Cerebellar nuclear complex (tissue), 1 donor: ENCODE measurements around the gene CTIF.

Experiments used
- DNase-seq, 2 experiments: peaks; one replicate each; lab custom pipeline; 2025; lab: John Stamatoyannopoulos, UW

CTIF gene

DNA sequence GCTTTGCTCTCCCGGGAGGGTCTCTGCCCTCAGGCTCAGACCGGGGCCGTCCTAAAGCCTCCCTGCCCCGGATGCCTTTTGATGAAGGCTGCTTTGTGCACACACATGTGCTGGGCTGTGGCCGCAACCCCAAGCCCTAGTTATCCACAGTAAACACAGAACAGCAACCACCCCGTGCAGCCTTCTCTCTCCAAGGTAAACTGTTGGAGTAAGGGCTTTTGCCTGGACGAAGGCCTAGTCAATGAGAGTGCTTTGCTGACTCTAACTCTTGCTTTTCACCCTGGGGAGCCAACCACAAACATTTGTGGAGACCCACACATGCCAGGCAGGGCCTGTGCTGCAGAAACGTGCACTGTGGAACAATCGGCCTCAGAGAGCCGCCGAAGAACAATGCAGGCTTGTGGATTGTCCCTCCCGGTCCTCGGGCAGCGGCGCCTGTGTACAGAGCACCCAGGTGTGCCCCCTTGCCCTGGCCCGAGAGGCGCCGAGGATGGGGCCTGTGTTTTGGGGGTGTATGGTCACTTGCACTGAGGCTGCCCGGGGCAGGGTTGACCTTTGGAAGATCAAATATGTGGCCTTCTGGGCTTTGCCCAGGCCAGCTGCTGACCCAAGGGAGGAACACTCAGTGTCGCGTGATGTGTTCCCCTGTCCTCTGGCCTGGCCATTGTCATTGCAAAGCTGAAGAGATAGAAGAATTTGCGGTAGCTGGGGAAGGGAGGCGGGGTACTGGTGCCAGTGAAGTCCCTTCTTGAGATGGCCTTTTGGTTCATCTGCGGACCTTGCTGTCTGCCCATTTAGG, 37.0 kb downstream of the CTIF start:
- no peak for DNase-seq

DNA sequence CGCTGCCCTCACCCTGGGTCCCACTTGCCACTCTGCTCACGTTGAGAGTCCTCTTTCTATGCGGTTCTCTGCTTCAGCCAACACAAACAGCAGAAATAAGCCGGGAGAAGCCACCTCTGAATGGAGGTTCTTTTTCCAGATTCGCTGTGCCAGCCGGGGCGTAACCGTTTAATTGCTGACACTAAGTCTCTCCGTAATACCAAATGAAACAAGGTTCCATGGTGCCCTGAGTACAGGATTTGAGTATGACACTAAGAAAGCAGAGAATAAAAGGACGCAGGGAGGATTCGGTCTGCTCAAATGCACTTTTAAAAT, 37.6 kb downstream of the CTIF start:
- DNase-seq = no peak

DNA sequence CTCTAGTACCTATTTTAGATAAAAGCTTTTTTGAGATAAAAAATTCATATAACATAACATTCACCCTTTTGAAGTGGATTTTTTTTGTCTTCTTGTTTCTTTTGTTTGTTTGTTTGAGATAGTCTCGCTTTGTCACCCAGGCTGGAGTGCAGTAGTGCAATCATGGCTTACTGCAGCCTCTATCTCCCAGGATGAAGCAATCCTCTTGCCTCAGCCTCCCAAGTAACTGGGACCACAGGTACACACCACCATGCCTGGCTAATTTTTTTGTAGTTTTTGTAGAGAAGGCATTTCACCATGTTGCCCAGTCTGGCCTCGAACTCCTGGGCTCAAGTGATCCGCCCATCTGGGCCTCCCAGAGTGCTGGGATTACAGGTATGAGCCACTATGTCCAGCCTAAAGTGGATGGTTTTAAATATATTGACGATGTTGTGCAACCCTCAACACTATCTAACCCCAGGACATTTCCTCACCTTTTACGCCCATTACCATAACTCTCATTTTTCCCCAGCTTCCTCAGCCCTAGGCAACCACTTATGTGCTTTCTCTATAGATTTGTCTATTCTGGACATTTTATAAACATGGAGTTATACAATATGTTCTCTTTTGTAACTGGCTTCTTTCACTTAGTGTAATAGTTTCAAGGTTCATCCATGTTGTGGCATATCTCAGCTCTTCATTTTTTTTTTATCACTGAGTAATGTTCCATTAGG, 38.8 kb downstream of the CTIF start:
- no peak for DNase-seq

DNA sequence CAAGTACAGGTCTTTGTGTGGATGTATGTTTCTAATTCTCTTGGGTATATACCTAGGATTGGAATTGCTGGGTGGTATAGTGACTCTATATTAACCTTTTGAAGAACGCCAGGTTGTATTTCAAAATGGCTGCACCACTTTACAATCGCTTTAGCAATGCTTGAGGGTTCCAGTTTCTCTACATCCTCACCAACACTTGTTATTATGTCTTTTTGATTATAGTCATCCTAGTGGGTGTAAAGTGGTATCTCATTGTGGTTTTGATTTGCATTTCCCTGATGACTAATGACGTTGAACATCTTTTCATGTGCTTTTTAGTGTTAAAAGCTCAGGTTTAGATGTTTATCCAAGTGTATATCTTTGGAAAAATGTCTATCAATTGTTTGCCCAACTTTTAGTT, 39.5 kb downstream of the CTIF start:
- no peak for DNase-seq

DNA sequence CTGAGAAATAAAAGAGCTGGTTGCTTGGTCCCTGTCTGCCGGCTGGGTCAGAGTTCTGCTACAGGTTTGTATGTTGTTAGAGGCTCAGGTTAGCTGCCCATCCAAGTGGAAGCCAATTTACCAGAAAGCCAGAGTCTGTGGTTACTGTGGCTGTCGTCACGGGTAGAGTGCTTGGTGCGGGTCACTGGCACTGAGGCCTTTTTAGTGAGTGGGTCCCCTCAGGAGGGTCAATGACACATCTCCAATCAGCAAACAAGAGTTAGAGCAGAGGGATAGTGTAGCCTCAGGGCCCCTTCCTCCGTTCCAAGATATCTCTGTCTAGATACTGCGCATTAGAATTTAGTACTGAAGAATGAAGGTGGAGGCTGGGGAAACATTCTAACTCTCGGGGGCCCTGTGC, 41.2 kb downstream of the CTIF start:
- no peak for DNase-seq

DNA sequence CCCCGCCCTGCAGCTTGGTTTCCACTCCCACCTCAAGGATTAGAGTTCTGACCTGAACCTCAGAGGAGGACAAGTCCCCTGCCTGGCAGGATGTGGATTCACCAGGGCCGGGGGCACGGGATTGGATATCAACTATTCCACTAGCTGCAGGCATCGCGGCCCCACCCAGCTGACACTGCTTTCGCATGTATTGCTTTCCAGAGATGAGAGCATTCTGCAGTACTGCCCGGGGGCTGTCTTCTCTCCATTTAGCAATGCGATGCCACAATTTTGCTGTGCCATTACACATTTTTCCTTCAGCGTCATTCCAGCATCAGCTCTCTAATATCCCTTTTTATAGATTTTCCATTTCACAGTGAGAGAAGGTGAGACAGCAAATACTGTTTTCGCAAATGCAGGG, 42.0 kb downstream of the CTIF start:
- DNase-seq = no peak

DNA sequence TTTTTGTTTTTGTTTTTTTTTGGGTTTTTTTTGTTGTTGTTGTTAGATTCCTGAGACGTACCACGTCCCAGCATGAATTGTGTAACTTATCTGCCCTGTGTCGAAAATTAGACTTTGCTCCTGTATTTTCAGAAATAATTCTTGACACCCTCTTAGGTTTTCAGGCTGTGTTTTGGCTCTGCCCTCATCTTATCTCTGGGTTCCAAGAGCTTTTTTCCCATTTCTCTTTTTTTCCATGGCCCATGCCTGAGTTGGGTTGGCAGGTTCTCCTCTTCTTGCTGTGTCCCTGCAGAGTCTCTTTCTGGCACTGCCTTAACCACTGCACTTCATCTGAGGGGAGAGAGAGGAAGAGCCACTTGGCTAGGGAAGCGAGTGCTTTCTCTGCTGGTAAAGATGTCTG, 42.4 kb downstream of the CTIF start:
- peak; percentile 13 to 31 for DNase-seq

DNA sequence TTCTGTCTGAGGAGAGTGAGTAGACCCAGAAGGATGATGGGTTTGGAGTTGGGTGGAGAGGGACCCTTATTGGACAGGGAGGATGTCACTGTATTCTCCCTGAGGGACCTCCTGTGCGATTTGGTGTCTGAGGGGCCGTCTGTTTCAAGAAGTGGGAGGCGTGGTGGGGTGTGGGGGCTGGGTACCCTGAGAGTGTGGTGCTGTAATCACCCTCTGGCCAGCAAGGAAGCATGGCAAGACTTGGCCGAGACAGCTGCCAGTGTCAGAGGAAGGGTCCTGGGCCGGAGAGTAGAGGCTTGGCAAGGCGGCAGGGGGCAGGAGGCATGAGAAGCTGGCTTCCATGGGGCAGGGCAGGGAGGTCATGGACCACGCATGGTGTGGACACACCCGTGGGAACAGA, 43.1 kb downstream of the CTIF start:
- DNase-seq = no peak

DNA sequence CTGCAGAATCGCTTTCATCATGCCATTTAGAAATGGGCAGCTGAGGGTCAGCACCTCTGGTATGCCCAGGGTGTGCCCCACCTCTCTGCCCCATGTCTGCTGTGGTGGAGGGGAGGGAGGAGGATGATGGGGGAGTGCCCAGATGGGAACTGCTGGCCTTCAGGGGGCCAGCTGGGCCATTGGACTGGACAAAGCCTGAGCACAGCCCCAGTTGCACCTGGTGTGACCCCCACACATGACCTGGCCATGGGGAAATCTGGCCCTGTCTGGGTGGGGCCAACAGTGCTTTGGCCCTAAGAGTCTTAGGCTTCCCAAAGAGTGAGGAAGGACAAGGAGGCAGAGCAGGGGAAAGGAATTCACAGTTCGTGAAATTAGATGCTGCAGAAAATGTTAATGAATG, 44.1 kb downstream of the CTIF start:
- DNase-seq = no peak

DNA sequence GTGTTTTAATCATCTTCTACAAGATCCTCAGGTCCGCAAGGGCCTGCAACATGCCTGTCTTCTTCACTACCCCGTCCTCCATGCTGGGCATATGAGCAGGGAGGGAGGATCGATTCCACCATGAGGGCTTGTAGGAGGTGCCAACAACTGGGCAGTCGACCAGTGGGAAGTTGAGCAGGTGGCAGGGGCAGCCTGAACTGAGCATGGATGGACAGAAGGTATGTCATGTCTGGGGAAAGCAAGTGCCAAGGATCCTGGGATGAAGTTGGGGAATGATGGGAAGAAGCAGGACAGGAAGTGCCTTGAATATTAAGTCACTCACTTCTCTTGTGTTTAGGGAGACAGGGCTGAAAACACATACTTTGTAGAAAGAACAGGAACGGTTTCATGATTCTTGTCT, 44.7 kb downstream of the CTIF start:
- no peak for DNase-seq

DNA sequence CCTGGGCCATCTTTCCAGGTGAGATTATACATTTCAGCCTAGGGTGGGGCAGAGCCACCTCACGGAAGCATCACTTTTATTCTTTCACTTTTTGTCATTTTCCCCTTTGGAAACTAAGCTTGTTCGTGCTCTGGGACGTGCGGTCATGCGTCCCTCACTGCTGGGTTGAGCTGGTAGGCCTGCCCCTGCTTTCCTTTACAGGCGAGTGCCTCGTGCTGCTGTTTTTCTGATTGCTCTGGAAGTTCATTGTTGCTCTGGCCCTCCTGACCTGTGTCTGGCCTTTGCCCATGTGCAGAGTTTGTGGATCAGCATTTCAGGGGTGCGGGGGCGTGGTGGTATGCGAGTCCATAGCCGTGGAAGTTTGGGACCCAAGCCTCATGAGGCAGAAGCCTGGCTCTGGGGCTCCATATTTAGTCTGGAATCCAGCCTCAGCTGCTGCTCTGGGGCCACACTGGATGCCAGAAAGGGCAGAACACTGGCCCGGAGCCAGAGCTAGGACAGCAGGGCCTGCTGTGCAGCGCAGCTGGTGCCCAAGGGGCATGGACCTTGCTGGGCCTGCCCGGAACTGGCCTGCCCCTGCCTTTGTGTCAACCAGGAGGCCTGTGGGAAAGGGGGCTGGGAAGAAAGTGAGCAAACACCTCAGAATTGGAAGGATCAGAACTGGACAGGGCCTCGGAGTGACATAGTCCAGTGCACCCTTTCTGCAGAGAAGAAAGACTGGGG, 51.1 kb downstream of the CTIF start:
- DNase-seq = no peak

DNA sequence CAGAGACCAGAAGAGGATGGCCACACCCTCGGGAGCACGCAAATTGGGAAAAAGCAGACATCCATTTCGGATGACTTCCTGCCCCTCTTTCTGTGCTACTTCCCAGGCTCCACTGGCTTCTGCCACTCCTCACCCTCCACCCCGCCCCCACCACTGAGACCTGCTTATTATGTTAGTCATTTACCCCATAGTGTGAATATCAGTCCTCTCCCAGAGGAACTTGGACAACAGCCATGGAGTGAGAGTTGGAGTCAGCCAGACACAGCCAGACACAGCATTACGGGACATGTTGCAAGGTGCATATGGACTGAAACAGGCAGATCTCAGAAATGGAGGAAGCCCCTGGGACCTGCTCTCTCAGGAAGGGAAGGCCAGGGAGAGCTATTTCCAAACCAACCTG, 51.8 kb downstream of the CTIF start:
- DNase-seq = no peak

DNA sequence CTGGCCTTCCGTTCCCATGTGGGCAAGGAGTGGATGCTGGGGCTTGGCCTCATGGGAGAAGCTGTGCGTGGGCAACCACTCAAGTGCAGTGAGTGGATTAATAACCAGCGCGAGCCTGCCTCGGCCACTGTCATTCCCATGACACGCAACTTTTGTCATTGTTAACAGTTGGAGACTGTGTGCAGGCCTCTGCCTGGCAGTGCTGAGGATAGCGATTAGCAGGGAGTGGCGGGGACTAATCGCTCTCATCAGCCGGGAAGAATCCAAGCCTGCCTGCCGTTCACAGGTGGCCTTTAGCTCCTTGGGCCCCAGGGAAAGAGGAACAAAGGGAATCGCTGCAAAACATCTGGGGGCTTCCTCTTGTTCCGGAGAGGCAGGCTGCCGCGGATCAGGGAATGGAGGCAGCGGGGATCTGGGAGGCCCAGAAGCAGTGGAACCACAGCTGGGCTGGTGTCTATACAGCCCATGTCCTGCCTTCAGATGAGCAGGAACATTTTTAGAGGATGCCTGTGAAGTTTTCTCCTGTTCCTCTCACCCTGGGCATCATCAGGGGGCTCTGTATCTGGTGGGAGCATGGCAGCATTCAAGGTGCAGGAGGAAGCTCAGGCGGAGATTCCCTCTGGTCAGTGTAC, 53.8 kb downstream of the CTIF start:
- no peak for DNase-seq

DNA sequence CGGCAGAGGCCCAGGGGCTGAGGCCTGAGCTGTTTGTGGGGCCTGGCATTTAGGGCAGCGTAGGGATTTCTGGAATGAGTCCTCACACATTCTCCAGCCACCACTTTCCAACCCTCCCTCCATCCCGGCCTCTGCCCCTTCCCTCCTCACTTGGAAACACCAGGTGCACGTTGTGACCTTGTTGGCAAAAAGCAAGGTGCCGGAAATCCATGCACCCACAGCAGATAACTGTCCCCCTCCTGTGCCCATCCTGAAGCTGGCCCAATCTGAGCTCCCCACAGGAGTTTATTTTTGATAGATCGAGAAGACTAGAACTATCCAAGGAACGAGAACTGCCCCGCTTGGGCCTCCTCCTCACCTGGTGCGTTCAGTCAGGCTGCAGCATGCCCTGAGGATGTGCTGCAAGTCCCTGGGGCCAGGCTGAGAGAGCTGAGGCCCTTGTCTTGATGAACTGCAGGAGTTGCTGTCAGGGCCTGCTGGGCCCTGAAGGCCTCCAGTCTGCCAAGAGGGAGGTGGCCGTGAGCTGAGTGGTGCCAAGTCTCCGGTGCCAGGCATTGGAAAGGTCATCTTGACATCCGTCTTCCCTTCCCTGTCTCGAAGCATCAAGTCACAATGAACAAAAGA, 55.8 kb downstream of the CTIF start:
- no peak for DNase-seq

DNA sequence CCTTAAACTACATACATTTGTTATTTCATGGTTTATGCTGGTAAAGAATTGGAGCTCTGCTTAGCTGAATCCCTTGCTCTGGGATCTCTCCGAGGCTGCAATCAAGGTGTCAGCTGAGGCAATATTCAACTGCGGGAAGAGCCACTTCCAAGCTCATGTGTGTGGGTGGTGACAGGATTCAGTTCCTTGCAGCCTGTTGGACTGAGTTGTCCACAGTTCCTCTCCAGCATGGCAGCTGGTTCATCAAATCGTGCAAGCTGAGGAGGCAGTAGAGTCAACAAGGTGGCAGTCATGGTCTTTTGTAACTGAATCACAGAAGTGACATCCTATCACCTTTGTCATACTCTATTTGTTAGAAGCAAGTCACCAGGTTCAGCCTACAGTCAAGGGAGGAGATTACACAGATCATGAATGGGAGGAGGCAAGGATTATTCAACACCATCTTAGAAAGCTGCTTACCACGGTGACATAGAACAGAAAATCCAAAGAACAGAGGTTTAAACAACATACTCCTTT, 56.9 kb downstream of the CTIF start:
- no peak for DNase-seq

DNA sequence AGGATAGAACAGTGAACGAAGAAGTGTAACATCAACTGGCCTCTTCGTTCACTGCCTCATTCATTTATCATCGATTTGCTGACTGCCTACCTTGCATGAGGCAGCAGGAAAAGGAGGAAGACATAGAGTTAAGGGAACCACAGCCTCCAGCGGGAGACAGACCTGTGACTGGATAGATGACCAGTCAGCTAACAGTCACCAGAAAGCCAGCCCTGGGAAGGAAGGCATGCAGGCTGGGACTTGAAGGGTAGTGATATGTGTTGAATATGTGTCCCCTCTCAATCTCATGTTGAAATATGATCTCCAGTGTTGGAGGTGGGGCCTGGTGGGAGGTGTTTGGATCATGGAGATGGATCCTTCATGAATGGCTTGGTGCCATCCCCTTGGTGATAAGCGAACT, 58.3 kb downstream of the CTIF start:
- no peak for DNase-seq

DNA sequence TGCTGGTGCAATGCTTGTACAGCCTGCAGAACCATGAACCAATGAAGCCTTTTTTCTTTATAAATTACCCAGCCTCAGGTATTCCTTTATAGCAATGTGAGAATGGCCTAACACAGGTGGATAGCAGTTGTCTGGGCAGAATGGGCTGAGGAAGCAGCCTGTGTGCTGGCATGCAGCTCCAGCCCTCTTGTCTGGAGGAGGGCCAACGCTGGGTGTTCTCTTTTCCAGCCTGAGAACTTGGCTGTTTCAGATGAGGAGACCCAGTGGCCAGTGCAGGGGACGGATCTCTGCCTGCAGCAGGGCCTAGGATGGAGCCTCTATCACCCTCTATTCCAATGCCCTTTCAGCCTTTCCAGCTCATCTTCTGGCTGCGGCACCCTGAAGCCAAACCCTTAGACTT, 58.8 kb downstream of the CTIF start:
- DNase-seq = no peak

DNA sequence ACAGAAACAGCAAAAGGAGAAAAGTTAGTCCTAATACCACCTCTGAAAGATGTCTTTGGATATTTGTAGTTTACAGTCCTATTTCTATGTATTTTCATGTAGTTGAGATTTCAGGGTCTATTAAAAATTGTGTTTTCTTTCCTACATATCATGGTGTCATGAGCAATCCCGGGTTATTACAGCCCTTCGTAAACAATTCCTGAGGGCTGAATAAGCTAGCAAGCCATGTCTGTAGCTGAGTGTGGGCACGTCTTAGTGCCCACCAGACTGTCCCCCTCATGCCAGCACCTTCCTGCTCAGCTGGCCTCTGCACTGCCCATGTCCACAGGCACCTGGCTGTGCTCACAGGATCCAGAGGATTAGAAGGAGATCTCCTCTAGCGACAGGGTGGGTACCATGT, 60.6 kb downstream of the CTIF start:
- DNase-seq = no peak

DNA sequence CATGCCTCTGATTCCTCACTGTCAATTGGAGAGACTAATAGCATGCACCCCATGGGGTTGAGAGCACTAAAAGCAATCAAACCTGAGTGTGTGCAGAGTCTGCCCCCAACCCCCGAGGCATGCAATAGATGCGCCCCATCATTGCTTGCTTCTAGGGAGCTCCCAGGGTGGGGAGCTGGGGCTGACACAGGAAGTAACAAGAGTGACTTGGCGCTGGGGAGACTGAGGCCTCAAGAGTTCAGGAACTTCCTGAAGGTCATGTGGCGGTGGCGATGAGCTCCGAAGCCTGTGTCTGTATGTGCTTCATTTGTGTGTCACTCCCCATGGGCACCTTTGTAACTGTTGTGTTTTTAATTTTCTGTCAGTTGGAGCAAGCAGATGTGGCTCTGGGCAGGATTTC, 61.2 kb downstream of the CTIF start:
- no peak for DNase-seq

DNA sequence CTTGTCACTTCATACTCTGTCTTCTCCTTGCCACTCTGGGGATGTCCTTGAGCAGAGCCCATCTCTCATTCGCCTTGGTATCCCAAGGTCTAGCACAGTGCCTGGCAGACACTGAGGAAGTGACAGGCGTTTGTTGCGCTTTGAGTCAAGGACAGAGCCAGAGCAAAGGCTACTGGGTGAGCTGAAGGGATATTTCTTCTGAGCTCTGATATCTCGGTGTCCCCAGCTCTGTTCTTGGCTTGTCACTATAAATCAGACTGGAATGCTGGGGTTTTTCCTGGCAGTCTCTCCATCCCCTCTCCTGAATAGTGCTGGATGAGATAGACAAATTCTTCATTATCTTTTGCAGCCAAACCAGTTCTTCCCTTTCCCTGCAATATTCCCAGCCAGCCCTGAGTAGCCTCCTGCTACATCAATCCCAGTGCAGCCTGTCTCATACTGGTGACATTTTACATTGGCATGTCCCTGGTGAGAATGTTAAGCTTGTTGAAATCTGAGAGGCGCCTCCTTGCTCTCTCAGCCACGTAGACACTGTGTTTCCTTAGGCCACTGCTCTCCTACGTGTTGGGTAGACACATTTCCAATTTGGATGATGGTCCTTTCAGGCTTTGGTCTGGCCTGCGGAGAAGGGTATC, 61.7 kb downstream of the CTIF start:
- DNase-seq = no peak

DNA sequence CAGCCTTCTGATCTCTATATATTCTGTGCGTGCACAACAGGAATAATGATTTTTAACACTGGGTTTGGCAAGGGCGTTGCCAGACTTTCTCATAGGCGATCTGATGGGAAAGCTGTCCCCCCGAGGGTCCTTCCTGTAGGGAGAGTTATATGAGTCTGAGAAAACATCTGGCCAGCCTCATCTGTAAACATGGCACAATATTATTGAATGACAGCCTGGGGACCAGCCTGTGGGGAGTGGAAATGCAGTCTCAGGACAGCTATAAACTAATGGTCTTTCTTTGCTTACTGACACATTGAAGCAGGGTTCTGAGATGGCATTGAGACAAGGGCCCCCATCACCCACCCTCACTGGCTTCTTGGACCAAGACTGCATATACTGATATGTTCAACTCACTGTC, 62.5 kb downstream of the CTIF start:
- DNase-seq = no peak
